GM12878 (cell line): ENCODE measurements around the gene LXN. TPM values are rescaled to one million over a fixed set of nuclear protein-coding genes. Genes with fewer than 3 reads are reported as not detected.

Experiments
- ATAC-seq: fragments of 200-7000 bp; cut with Tn5 transposase; 3 replicates; pipeline ENCODE4 v1.9.1; 2020; ENCODE audit warnings: mild to moderate bottlenecking, moderate library complexity
- BruUV-seq: library from RNA; stranded (reverse); fragments of 400-500 nt; replicated peaks from 2 replicates; lab custom pipeline; 2021; lab: Mats Ljungman, UMichigan
- CTCF ChIA-PET: fragments of 300-600 bp; sonication (Branson Sonifier 250); formaldehyde crosslinking; extraction: SDS; loops from one replicate; lab custom pipeline; 2021; ENCODE audit warnings: inconsistent platforms; lab: Yijun Ruan, JAX
- POLR2A ChIA-PET: fragments of 350-600 bp; formaldehyde crosslinking; extraction: SDS; loops from one replicate; lab custom pipeline; 2021; ENCODE audit warnings: inconsistent platforms; lab: Charles Lee
- RAD21 ChIA-PET: fragments of 300-600 bp; sonication (Branson Sonifier 250); formaldehyde crosslinking; loops from one replicate; lab custom pipeline; 2023; ENCODE audit warnings: antibody characterized with exemption; ENCODE audit not compliant: unreplicated experiment; lab: Charles Lee
- SMC1A ChIA-PET: fragments of 300-600 bp; sonication (Branson Sonifier 250); formaldehyde crosslinking; loops from one replicate; lab custom pipeline; 2023; ENCODE audit not compliant: unreplicated experiment, uncharacterized antibody; lab: Charles Lee
- DNase-seq: peaks from one replicate; pipeline ENCODE4 v3.0.0-alpha.2; 2011; ENCODE audit warnings: low read depth, low spot score
- FAIRE-seq: peaks from 3 replicates; lab custom pipeline; 2011; peaks lifted over from hg19 to GRCh38; lab: Jason Lieb, UNC
- H2AFZ ChIP-seq: 2 replicates; pipeline ENCODE4 v1.6.0; 2011; ENCODE audit warnings: low read depth, low read length, control low read depth; ENCODE audit not compliant: control insufficient read depth
- H3K27ac ChIP-seq: 2 replicates; pipeline ENCODE4 v1.5.1; 2011; ENCODE audit warnings: control low read depth; ENCODE audit not compliant: control insufficient read depth, insufficient read depth
- H3K27me3 ChIP-seq, 2 experiments: replicated peaks in 1 of 2; 2 replicates each; pipeline versions ENCODE4 v1.6.0 to v1.6.1; 2011; ENCODE audit warnings: low read length in 1 of 2; ENCODE audit not compliant: control insufficient read depth in 2 of 2, insufficient read depth in 2 of 2
- H3K36me3 ChIP-seq, 2 experiments: 2 replicates each; pipeline ENCODE4 v1.5.1; 2011; ENCODE audit warnings: low read length in 1 of 2; ENCODE audit not compliant: control insufficient read depth in 2 of 2, insufficient read depth in 2 of 2
- H3K4me1 ChIP-seq: 2 replicates; pipeline ENCODE4 v1.6.1; 2011; ENCODE audit warnings: mild to moderate bottlenecking, low read length, moderate library complexity, mixed read lengths; ENCODE audit not compliant: control insufficient read depth, insufficient read depth
- H3K4me2 ChIP-seq: 2 replicates; pipeline ENCODE4 v1.6.0; 2011; ENCODE audit warnings: control low read depth; ENCODE audit not compliant: control insufficient read depth, insufficient read depth
- H3K4me3 ChIP-seq: fragments of 200-600 bp; sonication (generic); 2 replicates; pipeline ENCODE4 v1.5.1; 2016
- H3K79me2 ChIP-seq: 2 replicates; pipeline ENCODE4 v1.6.0; 2011; ENCODE audit warnings: low read length; ENCODE audit not compliant: control insufficient read depth, insufficient read depth
- H3K9ac ChIP-seq: 2 replicates; pipeline ENCODE4 v1.8.0; 2011; ENCODE audit warnings: low read length, control low read depth, mixed read lengths; ENCODE audit not compliant: control insufficient read depth, insufficient read depth
- H3K9me3 ChIP-seq: replicated peaks from 3 replicates; pipeline ENCODE4 v1.5.1; 2011; ENCODE audit warnings: mild to moderate bottlenecking, low read length; ENCODE audit not compliant: control insufficient read depth, insufficient read depth
- H4K20me1 ChIP-seq: 2 replicates; pipeline ENCODE4 v1.6.0; 2011; ENCODE audit not compliant: control insufficient read depth, insufficient read depth
- ASH2L ChIP-seq: fragments of 300-600, 200-600 bp; sonication (generic); IDR thresholded peaks from 2 replicates; pipeline ENCODE4 v1.6.1; 2017; ENCODE audit warnings: low read depth, mild to moderate bottlenecking, borderline replicate concordance
- BMI1 ChIP-seq: fragments of 450-650 bp; IDR thresholded peaks from 2 replicates; pipeline ENCODE4 v1.6.1; 2016; ENCODE audit warnings: mild to moderate bottlenecking, moderate library complexity, borderline replicate concordance
- CHD2 ChIP-seq: IDR thresholded peaks from 2 replicates; pipeline ENCODE4 v1.6.1; 2011; ENCODE audit warnings: low read depth, low read length, improper control_type of control experiment, borderline replicate concordance
- EED ChIP-seq: sonication (generic); IDR thresholded peaks from 2 replicates; pipeline ENCODE4 v1.6.1; 2016; ENCODE audit warnings: antibody characterized with exemption, low read depth
- FOS ChIP-seq: IDR thresholded peaks from 3 replicates; pipeline ENCODE4 v1.6.1; 2011; ENCODE audit warnings: borderline replicate concordance; ENCODE audit not compliant: insufficient read length; ENCODE audit errors: extremely low read depth
- GATAD2B ChIP-seq: fragments of 450-650 bp; conservative IDR thresholded peaks from 2 replicates; pipeline ENCODE4 v1.6.1; 2017; ENCODE audit warnings: low read depth, mild to moderate bottlenecking, moderate library complexity
- JUND ChIP-seq: IDR thresholded peaks from 2 replicates; pipeline ENCODE4 v1.6.1; 2012; ENCODE audit warnings: low read depth, mild to moderate bottlenecking, low read length, improper control_type of control experiment, moderate library complexity
- NBN ChIP-seq: fragments of 450-650 bp; IDR thresholded peaks from 2 replicates; pipeline ENCODE4 v1.6.1; 2016
- NFIC ChIP-seq: IDR thresholded peaks from 2 replicates; pipeline ENCODE4 v1.6.1; 2012; ENCODE audit warnings: low read depth, mild to moderate bottlenecking, inconsistent platforms, low read length, moderate library complexity
- PAX5 ChIP-seq: IDR thresholded peaks from 2 replicates; pipeline ENCODE4 v1.6.1; 2011; ENCODE audit warnings: low read depth, low read length, borderline replicate concordance
- RB1 ChIP-seq: fragments of 450-650 bp; formaldehyde crosslinking; IDR thresholded peaks from 2 replicates; pipeline ENCODE4 v1.6.1; 2017; ENCODE audit warnings: mild to moderate bottlenecking, borderline replicate concordance
- RCOR1 ChIP-seq: conservative IDR thresholded peaks from 2 replicates; pipeline ENCODE4 v1.6.1; 2012; ENCODE audit warnings: low read depth, low read length, improper control_type of control experiment
- RFX5 ChIP-seq: IDR thresholded peaks from 2 replicates; pipeline ENCODE4 v1.6.1; 2011; ENCODE audit warnings: low read depth, low read length, improper control_type of control experiment
- SPI1 ChIP-seq: IDR thresholded peaks from 2 replicates; pipeline ENCODE4 v1.6.1; 2011; ENCODE audit warnings: low read depth, mild to moderate bottlenecking, low read length, moderate library complexity, borderline replicate concordance; ENCODE audit not compliant: insufficient read depth
- SREBF1 ChIP-seq: IDR thresholded peaks from 2 replicates; pipeline ENCODE4 v1.6.1; 2012; ENCODE audit warnings: mild to moderate bottlenecking, low read length
- SUPT20H ChIP-seq: IDR thresholded peaks from 2 replicates; pipeline ENCODE4 v1.6.1; 2011; ENCODE audit warnings: low read depth, mild to moderate bottlenecking, low read length, moderate library complexity, borderline replicate concordance; ENCODE audit not compliant: control insufficient read depth
- TARDBP ChIP-seq: IDR thresholded peaks from 2 replicates; pipeline ENCODE4 v1.6.1; 2016; ENCODE audit warnings: borderline replicate concordance
- ZNF622 ChIP-seq: fragments of 450-650 bp; IDR thresholded peaks from 2 replicates; pipeline ENCODE4 v1.6.1; 2017; ENCODE audit warnings: mild to moderate bottlenecking, inconsistent platforms
- whole genome bisulfite sequencing: methylation state at CpG from one replicate; pipeline ENCODE4 v1.1.6; 2016; ENCODE audit warnings: low lambda C conversion rate; ENCODE audit not compliant: insufficient replicate concordance, insufficient coverage; ENCODE audit errors: missing lambda C conversion rate; 5-methylcytosine and 5-hydroxymethylcytosine counted together
- in situ Hi-C: fragments of 300-500 bp; cut with MboI; formaldehyde crosslinking; loops from 9 replicates; pipeline ENCODE4 v1.14.3; 2018; ENCODE audit warnings: mixed read lengths
- intact Hi-C: fragments of 100-400 bp; cut with micrococcal nuclease; formaldehyde crosslinking; loops from one replicate; pipeline ENCODE4 v1.14.2; 2022; ENCODE audit not compliant: unreplicated experiment
- polyA plus RNA-seq, 11 experiments: library from polyadenylated mRNA; depleted of rRNA in 4 of 11; unstranded in 6 of 11; stranded (reverse) in 5 of 11; fragments of >200 nt; fragmentation: Nextera tagmentation in 4 of 11; fragmentation: Illumina TruSeq in 1 of 11; extraction: Ambion mirVana in 4 of 11; extraction: Trizol in 1 of 11; gene quantifications; 1 replicate in 1 of 11; 2 replicates in 10 of 11; pipeline versions ENCODE4 v1.2.1 to v1.2.3, GENCODE V29; 2011 to 2016; ENCODE audit warnings: inconsistent platforms in 2 of 11, missing spikeins in 2 of 11, low read depth in 1 of 11
- total RNA-seq, 4 experiments: library from RNA; depleted of rRNA in 3 of 4; stranded (reverse); fragments of >200 nt in 3 of 4; fragmentation: Illumina TruSeq in 1 of 4; extraction: Trizol in 1 of 4; gene quantifications; 2 replicates each; pipeline versions ENCODE4 v1.2.1 to v1.2.3, GENCODE V29; 2013 to 2021

Gene LXN
- total and polyA plus RNA-seq, 10 of the 15 experiments (the other 5 are each of a cell fraction or from before 2014, with no cell fraction given) = 10.7 to 45.0 (median 20.4) TPM

DNA sequence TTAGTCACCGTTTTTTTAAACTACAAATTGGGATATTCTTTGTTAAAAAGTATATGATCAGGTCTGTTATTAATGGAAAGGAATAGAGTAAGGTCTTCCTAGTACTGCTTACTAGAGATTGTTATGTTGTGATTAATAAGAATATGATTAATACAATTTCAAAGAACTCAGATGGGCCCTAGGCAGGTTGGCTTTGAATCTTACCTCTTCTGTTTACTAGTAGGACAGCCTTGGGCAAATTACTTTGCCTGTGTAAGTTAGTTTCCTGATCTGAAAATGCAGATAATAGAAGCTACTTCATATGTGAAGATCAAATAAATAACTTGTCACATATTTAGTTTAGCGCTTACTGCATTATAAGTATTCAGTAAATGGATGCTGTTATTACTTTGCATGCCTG lies 21.3 kb downstream of the LXN start (continued):
- TF ChIP-seq PAX5 = no peak
- TF ChIP-seq RB1 = no peak
- TF ChIP-seq SPI1 = no peak
- TF ChIP-seq RCOR1 = no peak

DNA sequence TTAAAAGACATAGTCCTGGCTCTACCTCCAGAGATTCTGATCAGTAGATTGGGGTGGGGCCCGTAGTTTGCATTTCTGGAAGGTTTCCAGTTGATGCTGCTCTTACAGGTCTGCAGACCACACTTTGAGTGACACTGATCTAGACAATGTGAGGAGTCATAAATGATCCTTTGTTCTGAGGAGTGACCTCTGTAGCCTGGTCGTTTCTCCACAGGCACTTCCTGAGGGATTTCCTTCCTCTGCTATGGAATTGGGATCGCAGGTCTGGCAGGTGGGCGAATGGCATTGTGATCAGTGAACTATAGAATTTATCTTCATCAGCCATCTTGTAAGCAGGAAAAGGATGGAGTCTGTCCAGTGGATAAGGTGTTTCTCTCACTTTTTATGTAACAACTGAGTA lies 22.7 kb downstream of the LXN start:
- no peak overlapping the region for H3K4me3 ChIP-seq
- BruUV-seq = no TSS peak
- H3K4me2 ChIP-seq = no peak overlapping the region
- ChIA-PET POLR2A (no interaction called here), RAD21 (no interaction called here), CTCF (no interaction called here), SMC1A (interaction anchor here (1.2 kb wide), 1 partner anchor 9 kb away, joined by 3 read pairs; no protein-coding TSS in a partner anchor)
- H2AFZ ChIP-seq = no peak overlapping the region
- no peaks in the 10 kb centered on the region for H3K4me1 ChIP-seq
- H3K27ac ChIP-seq = no peak overlapping the region
- ATAC-seq (peak; percentile 17; the same call in 2 of the 3 replicates), DNase-seq (no peak), FAIRE-seq (peak; percentile 31)
- H3K9ac ChIP-seq = no peak overlapping the region
- H3K27me3 ChIP-seq = no peaks in the 10 kb centered on the region
- peaks cover 20% of the 10 kb centered on the region for H3K79me2 ChIP-seq
- WGBS = 59% methylated on average over 4 of the region's 4 CpGs
- peaks cover 2 to 15% of the 10 kb centered on the region in 2 experiments for H3K36me3 ChIP-seq
- in situ Hi-C loops = no loop called here
- intact Hi-C loops = loop anchor here (10.0 kb wide), 1 partner anchor 535 kb away; the partner anchor contains the start of gene RSRC1
- H4K20me1 ChIP-seq = no peaks in the 10 kb centered on the region
- TF ChIP-seq FOS (no peak), RFX5 (no peak), ZNF622 (no peak), TARDBP (no peak), RB1 (no peak), JUND (no peak), CHD2 (no peak), BMI1 (no peak), NBN (no peak), EED (no peak), SUPT20H (no peak), ASH2L (no peak), NFIC (no peak), GATAD2B (no peak), PAX5 (no peak), SREBF1 (no peak)
- H3K9me3 ChIP-seq = no peaks in the 10 kb centered on the region
